GM18517 (cell line): Measurements from ENCODE around the gene CDH22.

Source experiments
- ATAC-seq: cut with Tn5 transposase; IDR thresholded peaks from one replicate; pipeline ENCODE4 v1.9.1; 2021; ENCODE audit warnings: mild to moderate bottlenecking, moderate library complexity; ENCODE audit not compliant: unreplicated experiment

CDH22 gene

DNA sequence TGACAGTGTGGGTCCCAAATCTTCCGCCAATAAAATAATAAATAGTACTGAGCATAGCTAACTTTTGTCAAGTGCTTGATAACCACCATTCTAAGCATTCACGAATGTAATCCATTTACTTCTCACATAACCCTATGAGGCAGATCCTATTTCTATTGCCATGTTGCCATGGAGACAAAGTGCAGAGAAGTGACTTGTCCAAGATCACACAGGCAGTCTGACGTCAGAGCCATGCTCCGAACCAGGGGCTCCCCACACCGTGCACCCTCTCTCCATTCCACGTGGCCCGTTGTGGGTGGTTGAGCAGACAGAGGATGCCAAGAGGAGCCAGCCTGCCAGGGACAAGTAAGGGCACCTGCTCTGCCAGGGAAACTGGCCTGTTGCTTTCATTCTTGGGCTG, 38.9 kb downstream of the CDH22 start:
- no peak for ATAC-seq

GRCh38 chr20:46268662-46269061, 39.6 kb downstream of the CDH22 start:
- ATAC-seq = no peak

DNA sequence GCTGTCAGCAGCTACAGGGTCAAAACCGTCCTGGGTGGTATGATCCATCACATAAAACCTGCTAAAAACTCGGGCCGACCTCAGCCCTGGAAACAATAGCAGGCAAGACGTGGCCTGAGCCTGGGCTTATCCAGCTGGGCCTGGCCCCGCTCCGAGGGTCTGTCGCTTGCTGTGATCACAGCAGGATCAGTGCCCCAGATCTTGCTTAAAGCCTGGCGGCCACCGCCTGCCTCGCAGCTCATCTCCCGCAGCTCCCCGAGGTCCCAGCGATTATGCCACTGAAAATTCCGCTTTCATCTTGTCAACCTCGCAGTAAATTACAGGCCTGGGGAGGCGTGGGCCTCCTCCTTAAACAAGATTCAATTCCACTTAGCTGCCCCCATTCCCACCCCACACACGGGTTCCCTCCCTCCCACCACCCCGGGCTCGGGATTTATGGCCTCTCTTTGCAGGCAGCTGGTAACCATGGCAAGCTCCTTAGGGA, 40.1 kb downstream of the CDH22 start:
- ATAC-seq = no peak

- ATAC-seq = no peak
Observed at GRCh38 chr20:46267108-46268105, 40.9 kb downstream of the CDH22 start.

- ATAC-seq = no peak
Observed at GRCh38 chr20:46265539-46265938, 42.8 kb downstream of the CDH22 start.

GRCh38 chr20:46264391-46265266, 43.7 kb downstream of the CDH22 start:
- no peak for ATAC-seq

DNA sequence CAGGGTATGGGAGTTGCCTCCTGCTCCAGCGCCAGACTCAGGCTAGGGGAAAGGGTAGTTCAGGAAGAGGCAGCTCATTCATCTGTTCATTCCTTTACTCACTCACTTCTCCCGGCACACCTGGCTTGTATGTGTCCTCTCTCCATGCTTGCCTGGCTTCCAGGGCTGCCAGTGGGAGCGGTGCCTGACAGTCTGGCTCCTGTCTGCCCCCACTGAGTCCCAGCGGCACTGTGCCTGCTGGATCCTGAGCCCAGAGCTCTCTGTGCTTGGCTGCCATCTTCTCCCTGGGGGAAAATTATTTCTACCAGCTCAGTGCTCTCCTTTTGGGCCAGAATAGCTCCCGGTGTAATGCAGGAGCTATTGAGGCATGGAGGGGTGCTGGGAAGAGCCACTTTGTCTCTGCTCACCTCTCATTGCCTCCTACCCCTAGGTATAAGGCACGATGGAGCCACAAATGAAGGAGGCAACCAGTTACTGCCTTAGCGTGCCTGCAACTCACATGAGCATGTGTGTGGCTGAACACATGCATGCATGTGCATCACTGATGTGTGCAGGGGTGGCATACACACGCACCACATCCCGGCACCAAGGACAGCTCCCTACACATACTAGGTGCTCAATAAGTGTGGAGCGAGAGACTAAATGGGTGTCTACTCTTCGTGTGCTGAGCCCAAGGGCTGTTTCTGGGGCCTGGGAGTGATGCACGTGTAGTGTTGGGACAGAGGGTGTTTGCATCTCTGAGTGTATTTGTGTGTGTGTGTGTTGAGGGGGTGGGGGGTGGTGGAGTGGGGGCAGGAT, 46.6 kb downstream of the CDH22 start:
- no peak for ATAC-seq

- no peak for ATAC-seq
Observed at GRCh38 chr20:46260936-46261454, 47.3 kb downstream of the CDH22 start.

DNA sequence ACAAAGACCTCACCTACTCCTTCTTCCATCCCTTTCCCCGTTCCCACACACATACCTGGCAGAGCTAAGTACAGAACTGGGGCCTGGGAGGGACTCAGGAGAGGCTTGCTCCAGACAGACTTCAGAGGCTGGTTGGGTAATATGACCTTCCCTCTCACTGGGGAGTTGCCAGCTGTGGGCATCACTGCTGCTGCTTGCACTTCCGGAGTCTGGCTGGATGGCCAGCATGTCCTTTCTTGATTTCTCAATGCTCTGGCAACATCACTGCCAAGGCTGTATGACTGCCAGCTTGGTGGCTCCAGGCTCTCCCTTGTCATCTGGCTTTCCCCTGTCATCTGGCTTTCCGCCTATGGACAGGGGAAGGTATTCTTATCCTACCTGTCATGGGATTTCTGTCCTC, 47.8 kb downstream of the CDH22 start:
- ATAC-seq = no peak

DNA sequence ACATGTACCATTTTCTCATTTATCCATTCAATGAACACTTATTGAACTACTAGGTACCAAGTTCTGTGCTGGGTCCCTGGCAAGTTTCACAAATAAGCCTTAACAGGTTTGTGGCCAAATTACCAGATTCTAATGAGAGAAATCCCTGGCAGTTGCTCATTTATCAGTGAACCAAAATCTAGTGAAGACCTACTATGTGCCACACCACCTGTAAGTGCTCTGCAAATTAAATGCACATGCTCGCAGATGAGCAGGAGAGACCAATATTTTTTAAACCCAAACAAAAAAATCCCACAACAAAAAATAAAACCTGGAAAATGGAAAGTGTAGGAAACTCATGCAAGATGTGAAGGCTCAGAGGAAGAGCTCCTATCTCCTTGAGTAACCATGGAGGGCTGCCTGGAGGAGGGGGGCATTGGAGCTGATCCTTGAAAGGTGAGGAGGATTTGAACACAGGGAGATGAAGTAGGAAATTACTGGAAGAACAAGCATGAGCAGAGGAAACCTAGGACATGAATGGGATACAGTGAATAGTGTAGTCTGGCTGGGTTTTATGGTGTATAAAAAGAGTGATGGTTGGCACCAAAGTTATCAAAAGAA, 48.9 kb downstream of the CDH22 start:
- no peak for ATAC-seq

GRCh38 chr20:46257887-46258286, 50.4 kb downstream of the CDH22 start:
- no peak for ATAC-seq

DNA sequence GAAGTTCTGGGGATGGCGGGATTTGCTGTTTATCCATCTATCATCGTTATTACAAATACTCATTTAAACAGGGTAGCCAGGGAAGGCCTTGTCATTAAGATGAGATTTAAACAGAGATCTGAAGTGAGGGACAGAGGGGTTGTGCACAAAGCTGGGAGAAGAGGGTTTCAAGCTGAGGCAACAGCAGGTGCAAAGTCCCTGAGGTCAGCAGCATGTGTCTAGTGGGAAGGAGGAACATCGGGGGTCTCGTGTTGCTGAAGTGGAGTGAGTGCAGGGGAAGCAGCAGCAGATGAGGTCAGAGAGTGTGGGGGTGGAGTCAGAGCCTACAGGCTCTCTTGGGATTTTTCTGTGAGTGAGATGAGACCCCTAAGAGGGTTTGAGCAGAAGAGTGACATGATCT, 52.0 kb downstream of the CDH22 start:
- ATAC-seq = no peak

- ATAC-seq = no peak
Observed at GRCh38 chr20:46255440-46256104, 52.7 kb downstream of the CDH22 start.

DNA sequence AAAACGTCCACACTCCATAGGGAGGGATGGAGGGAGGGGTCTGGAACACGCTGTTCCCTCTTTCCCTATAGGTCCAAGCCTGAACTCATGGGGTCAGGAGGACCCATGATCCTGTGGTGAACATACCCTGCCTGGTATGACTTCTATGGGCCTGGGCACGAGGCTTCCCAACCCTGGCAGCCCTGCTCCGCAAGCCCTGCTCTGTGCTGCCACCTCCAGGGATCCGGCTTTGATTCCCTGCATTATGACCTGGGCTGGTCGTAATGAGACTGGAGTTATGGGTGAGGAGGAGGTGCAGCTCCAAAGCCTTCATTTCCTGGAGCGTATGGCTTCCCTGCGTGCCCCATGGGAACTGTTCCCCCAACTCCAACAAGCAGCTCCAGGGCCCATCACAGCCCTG, 54.9 kb downstream of the CDH22 start:
- no peak for ATAC-seq

DNA sequence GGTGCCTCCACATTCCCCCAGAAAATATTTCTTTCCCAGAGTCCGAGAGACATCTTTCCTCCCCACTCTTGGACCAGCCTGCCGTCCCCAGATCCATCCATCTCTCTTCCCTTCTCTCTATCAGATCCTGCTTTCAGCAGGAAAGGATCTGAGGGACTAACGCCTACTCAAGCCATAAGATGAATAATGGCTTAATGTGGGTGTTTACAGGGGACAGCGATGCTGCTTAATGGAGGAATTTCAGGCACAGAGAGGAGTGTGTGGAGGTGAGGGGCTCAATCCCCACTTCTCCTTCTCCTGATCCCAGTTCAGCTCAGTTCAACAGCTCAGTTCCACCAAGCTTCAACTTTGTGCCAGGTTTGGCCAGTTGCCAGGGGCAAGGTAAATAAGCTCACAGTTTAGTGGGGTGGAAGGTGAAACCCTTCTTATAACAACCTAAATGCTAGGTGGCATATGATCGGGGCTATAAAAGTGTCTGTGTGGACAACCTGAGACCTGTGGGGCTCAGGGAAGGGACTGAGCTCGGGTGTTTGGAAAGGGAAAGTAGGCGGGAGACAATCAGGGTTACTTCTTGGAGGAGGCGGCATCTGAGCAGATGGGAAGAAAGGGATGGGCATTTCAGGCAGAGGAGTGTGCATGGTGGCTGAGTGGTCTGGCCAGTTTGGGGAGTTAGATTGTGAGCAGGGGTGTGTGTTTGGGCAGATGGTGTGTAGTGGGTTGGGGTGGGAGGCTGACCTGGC, 55.8 kb downstream of the CDH22 start:
- no peak for ATAC-seq

DNA sequence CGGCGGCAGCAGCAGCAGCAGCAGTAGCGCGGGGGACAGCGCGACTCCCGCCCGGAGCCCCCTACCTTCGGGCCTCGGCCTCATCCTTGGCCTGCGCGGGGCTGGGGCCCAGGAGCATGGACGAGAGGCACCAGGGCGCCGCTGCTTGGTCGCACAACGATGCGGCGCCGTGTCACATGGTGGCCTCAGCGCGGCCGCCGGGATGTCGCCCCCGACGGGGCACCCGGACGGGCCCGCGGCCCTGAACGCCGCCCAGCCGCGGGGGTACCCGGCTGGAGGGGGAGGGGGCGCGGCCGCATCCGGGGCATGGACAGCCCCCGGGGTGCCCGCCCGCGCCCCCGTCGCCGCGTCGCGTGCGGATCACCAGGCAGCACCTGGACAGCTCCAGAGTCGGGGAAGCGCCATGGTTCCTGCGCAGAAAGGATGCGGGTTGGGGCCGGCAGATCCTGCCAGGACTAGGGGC, 57.1 kb downstream of the CDH22 start:
- ATAC-seq = no peak

DNA sequence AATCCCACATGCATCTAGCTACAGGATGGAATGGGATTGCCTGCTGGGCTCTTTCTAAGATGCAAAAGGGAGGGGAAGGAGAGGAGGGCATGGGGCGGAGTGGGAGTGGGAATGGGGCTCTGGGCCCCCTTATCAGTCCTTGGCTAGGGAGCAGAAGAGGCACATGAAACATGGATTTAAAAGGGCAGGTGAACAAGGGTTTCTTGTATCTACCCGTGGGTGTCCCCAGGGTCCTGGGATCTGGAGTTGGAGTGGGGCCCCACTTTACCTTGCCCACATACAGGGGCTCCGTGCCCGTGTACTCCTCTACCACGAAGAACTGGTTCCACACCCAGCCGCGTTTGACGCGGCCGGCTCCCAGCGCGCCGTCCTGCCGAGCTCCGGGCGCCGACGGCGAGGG, 57.5 kb downstream of the CDH22 start:
- ATAC-seq = no peak

DNA sequence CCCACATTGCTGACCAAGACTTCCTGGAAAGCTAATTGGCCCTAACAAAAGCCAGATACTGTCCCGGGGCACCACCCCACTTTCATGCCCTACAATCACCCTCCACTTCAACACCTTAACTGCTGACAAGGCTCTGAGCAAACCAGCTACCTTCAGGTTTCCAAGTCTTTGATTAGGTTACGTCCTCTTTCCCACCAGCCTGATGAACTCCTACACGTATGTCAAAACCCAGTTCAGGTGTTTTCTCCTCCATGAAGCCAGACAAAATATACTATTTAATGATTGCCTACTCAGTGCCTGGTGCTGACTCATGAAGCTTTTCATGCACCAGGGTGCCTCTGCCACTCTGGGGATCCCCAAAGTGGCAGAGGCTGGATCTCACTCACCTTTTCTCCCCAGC, 58.6 kb downstream of the CDH22 start:
- ATAC-seq = no peak

GRCh38 chr20:46246559-46246958, 61.7 kb downstream of the CDH22 start:
- ATAC-seq = no peak
